Osteocyte (in vitro differentiated cells): Measurements from ENCODE around the gene SERPINF2. TPM values are rescaled to one million over a fixed set of nuclear protein-coding genes. Genes with fewer than 3 reads are reported as not detected.

ENCODE experiments used
- DNase-seq: peaks from one replicate; pipeline ENCODE4 v3.0.0; 2021; ENCODE audit warnings: mixed read lengths; ENCODE audit not compliant: unreplicated experiment; ENCODE audit errors: extremely low spot score
- H3K27ac Mint-ChIP-seq: one replicate; pipeline ENCODE4 v1.8.0; 2021; ENCODE audit warnings: mild to moderate bottlenecking, mixed read lengths; ENCODE audit not compliant: unreplicated experiment
- H3K27me3 Mint-ChIP-seq: one replicate; pipeline ENCODE4 v1.8.0; 2021; ENCODE audit warnings: mixed read lengths; ENCODE audit not compliant: unreplicated experiment
- H3K36me3 Mint-ChIP-seq: one replicate; pipeline ENCODE4 v1.8.0; 2021; ENCODE audit warnings: mixed read lengths; ENCODE audit not compliant: unreplicated experiment
- H3K4me1 Mint-ChIP-seq: one replicate; pipeline ENCODE4 v1.8.0; 2021; ENCODE audit warnings: mixed read lengths; ENCODE audit not compliant: unreplicated experiment
- H3K4me3 Mint-ChIP-seq: one replicate; pipeline ENCODE4 v1.8.0; 2021; ENCODE audit warnings: mild to moderate bottlenecking, moderate library complexity, mixed read lengths; ENCODE audit not compliant: unreplicated experiment
- H3K9me3 Mint-ChIP-seq: one replicate; pipeline ENCODE4 v1.8.0; 2021; ENCODE audit warnings: mixed read lengths; ENCODE audit not compliant: unreplicated experiment
- CTCF ChIP-seq: fragments of 200-600 bp; sonication (generic); IDR thresholded peaks from 2 replicates; pipeline ENCODE4 v1.5.0; 2021; ENCODE audit warnings: antibody characterized with exemption, mild to moderate bottlenecking, moderate library complexity
- total RNA-seq: library from RNA; stranded (reverse); gene quantifications from 2 replicates; pipeline ENCODE4 v1.2.1, GENCODE V29; 2021

SERPINF2 gene
- total RNA-seq, 1 donor from 2014 or later, result 0.38 TPM

- H3K4me3 Mint-ChIP-seq, result no peak overlapping the region
- no peaks in the 10 kb centered on the region for H3K9me3 Mint-ChIP-seq
- peaks cover 26% of the 10 kb centered on the region for H3K4me1 Mint-ChIP-seq
- H3K27me3 Mint-ChIP-seq, result no peaks in the 10 kb centered on the region
- no peak for TF ChIP-seq CTCF
- no peak overlapping the region for H3K27ac Mint-ChIP-seq
- no peak for DNase-seq
- peaks cover 36% of the 10 kb centered on the region for H3K36me3 Mint-ChIP-seq
These were observed 31.9 kb downstream of the SERPINF2 start for GRCh38 chr17:1774390-1775176.

GRCh38 chr17:1776328-1776727, 33.7 kb downstream of the SERPINF2 start:
- Mint-ChIP-seq H3K4me1 (peaks cover 28% of the 10 kb centered on the region), H3K4me3 (no peak overlapping the region), H3K9me3 (no peaks in the 10 kb centered on the region), H3K36me3 (peaks cover 36% of the 10 kb centered on the region), H3K27ac (no peak overlapping the region), H3K27me3 (no peaks in the 10 kb centered on the region)
- no peak for TF ChIP-seq CTCF
- no peak for DNase-seq

- Mint-ChIP-seq H3K9me3 (no peaks in the 10 kb centered on the region), H3K27ac (no peak overlapping the region), H3K4me3 (no peak overlapping the region)
These were observed 34.2 kb downstream of the SERPINF2 start for GRCh38 chr17:1776857-1777256.

GRCh38 chr17:1779571-1780131, 37.0 kb downstream of the SERPINF2 start:
- Mint-ChIP-seq H3K27ac (peak overlapping the region; percentile 94), H3K4me3 (peak overlapping the region; percentile 47), H3K36me3 (peaks cover 49% of the 10 kb centered on the region), H3K27me3 (no peaks in the 10 kb centered on the region), H3K9me3 (no peaks in the 10 kb centered on the region), H3K4me1 (peaks cover 49% of the 10 kb centered on the region)
- no peak for TF ChIP-seq CTCF
- DNase-seq, result no peak

More at GRCh38 chr17:1776857-1777256, 34.2 kb downstream of the SERPINF2 start:
- no peak for TF ChIP-seq CTCF
- H3K4me1 Mint-ChIP-seq, result peaks cover 30% of the 10 kb centered on the region
- H3K27me3 Mint-ChIP-seq, result no peaks in the 10 kb centered on the region
- no peak for DNase-seq
- peaks cover 36% of the 10 kb centered on the region for H3K36me3 Mint-ChIP-seq

GRCh38 chr17:1782171-1782567, 39.5 kb downstream of the SERPINF2 start:
- no peak for DNase-seq
- Mint-ChIP-seq H3K4me1 (peaks cover 62% of the 10 kb centered on the region), H3K4me3 (no peak overlapping the region)

More at GRCh38 chr17:1782171-1782567, 39.5 kb downstream of the SERPINF2 start:
- H3K36me3 Mint-ChIP-seq, result peaks cover 40% of the 10 kb centered on the region
- no peak for TF ChIP-seq CTCF
- no peaks in the 10 kb centered on the region for H3K27me3 Mint-ChIP-seq
- no peaks in the 10 kb centered on the region for H3K9me3 Mint-ChIP-seq
- no peak overlapping the region for H3K27ac Mint-ChIP-seq
